Thyroid gland (tissue), 4 donors: ENCODE measurements around the gene SRRM2. TPM values are rescaled to one million over a fixed set of nuclear protein-coding genes. Genes with fewer than 3 reads are reported as not detected.

Source experiments
- DNase-seq, 2 donors: peaks; one replicate each; pipeline ENCODE4 v3.0.0-alpha.2; 2019
- H3K27ac ChIP-seq, 3 donors: fragments of 200-600 bp; sonication (generic); 1 replicate in 2 of 3; 2 replicates in 1 of 3; pipeline ENCODE4 v1.5.1; 2016 to 2019; ENCODE audit warnings: mild to moderate bottlenecking in 1 of 3, moderate library complexity in 1 of 3
- H3K27me3 ChIP-seq: fragments of 200-600 bp; sonication (generic); one replicate; pipeline ENCODE4 v1.5.1; 2019
- H3K36me3 ChIP-seq, 2 donors: fragments of 200-600 bp; sonication (generic); one replicate each; pipeline ENCODE4 v1.5.1; 2016 to 2019
- H3K4me1 ChIP-seq, 2 donors: fragments of 200-600 bp; sonication (generic); one replicate each; pipeline ENCODE4 v1.5.1; 2017 to 2019
- H3K4me3 ChIP-seq, 3 donors: fragments of 200-600 bp; sonication (generic); replicated peaks in 1 of 3; 1 replicate in 2 of 3; 2 replicates in 1 of 3; pipeline ENCODE4 v1.5.1; 2016; ENCODE audit warnings: mild to moderate bottlenecking in 1 of 3
- H3K9me3 ChIP-seq: fragments of 200-600 bp; sonication (generic); one replicate; pipeline ENCODE4 v1.5.1; 2017
- CTCF ChIP-seq, 6 experiments: fragments of 200-600 bp in 3 of 6; fragments of 450-650 bp in 3 of 6; sonication (generic) in 3 of 6; IDR thresholded peaks; one replicate each; pipeline ENCODE4 v1.5.1; 2016 to 2019; ENCODE audit warnings: antibody characterized with exemption in 6 of 6, mild to moderate bottlenecking in 2 of 6, inconsistent platforms in 1 of 6, moderate library complexity in 1 of 6
- POLR2A ChIP-seq, 2 donors: fragments of 450-650 bp; IDR thresholded peaks; one replicate each; pipeline ENCODE4 v1.6.1; 2017; ENCODE audit warnings: antibody characterized with exemption in 2 of 2, mild to moderate bottlenecking in 2 of 2, moderate library complexity in 1 of 2
- WGBS, 2 donors: methylation state at CpG; one replicate each; pipeline ENCODE4 v1.1.5; 2017; 5-methylcytosine and 5-hydroxymethylcytosine counted together
- intact Hi-C: fragments of 100-400 bp; cut with DNase I; formaldehyde crosslinking; loops from one replicate; pipeline ENCODE4 v1.15.1; 2023
- total RNA-seq, 4 donors: library from RNA; depleted of rRNA; stranded (reverse); fragments of >200 nt; gene quantifications; one replicate each; pipeline ENCODE4 v1.2.3, GENCODE V29; 2016

SRRM2 gene
- total RNA-seq, 4 donors from 2014 or later: 262 to 378 (median 312) TPM

GRCh38 chr16:2763173-2763572 lies 10.7 kb downstream of the SRRM2 start:
- Histone ChIP-seq H3K27ac (no peak overlapping the region), H3K4me1 (no peaks in the 10 kb centered on the region), H3K4me3 (no peak overlapping the region), H3K36me3 (peaks cover 99 to 100% of the 10 kb centered on the region in 2 donors), H3K9me3 (no peaks in the 10 kb centered on the region), H3K27me3 (no peaks in the 10 kb centered on the region)
- no peak for TF ChIP-seq CTCF (IDR thresholded peaks at IDR 0.05)
- no peak for TF ChIP-seq POLR2A (IDR thresholded peaks at IDR 0.05)
- intact Hi-C loops: no loop called here
- 90 to 95% methylated on average over 6 of the region's 6 CpGs for WGBS, 2 donors
- DNase-seq: no peak

- TF ChIP-seq POLR2A (IDR thresholded peaks at IDR 0.05) (no peak), CTCF (IDR thresholded peaks at IDR 0.05) (no peak)
- Histone ChIP-seq H3K36me3 (peaks cover 99 to 100% of the 10 kb centered on the region in 2 donors), H3K27ac (no peak overlapping the region), H3K9me3 (no peaks in the 10 kb centered on the region), H3K4me3 (no peak overlapping the region), H3K27me3 (no peaks in the 10 kb centered on the region), H3K4me1 (no peaks in the 10 kb centered on the region)
- WGBS, 2 donors: 97 to 98% methylated on average over 9 of the region's 9 CpGs
- no peak for DNase-seq
- intact Hi-C loops: no loop called here
Measured at GRCh38 chr16:2764718-2765117, 12.3 kb downstream of the SRRM2 start.

GRCh38 chr16:2765462-2766404 lies 13.3 kb downstream of the SRRM2 start:
- H3K4me1 ChIP-seq: no peaks in the 10 kb centered on the region
- no peak overlapping the region for H3K4me3 ChIP-seq
- H3K27me3 ChIP-seq: no peaks in the 10 kb centered on the region
- peaks cover 99 to 100% of the 10 kb centered on the region in 2 donors for H3K36me3 ChIP-seq
- no peaks in the 10 kb centered on the region for H3K9me3 ChIP-seq
- TF ChIP-seq POLR2A (IDR thresholded peaks at IDR 0.05): no peak
- TF ChIP-seq CTCF (IDR thresholded peaks at IDR 0.05): no peak
- H3K27ac ChIP-seq: no peak overlapping the region
- whole genome bisulfite sequencing, 2 donors: 96 to 97% methylated on average over 70 to 73 of the region's 73 CpGs
- intact Hi-C loops: no loop called here
- no peak for DNase-seq

GRCh38 chr16:2766430-2767139 lies 14.1 kb downstream of the SRRM2 start:
- H3K9me3 ChIP-seq: no peaks in the 10 kb centered on the region
- H3K4me1 ChIP-seq: no peaks in the 10 kb centered on the region
- H3K4me3 ChIP-seq: no peak overlapping the region
- intact Hi-C loops: no loop called here
- no peak overlapping the region for H3K27ac ChIP-seq
- DNase-seq: no peak
- 97 to 98% methylated on average over 42 to 44 of the region's 44 CpGs for WGBS, 2 donors
- TF ChIP-seq POLR2A (IDR thresholded peaks at IDR 0.05) (no peak), CTCF (IDR thresholded peaks at IDR 0.05) (no peak)
- peaks cover 100% of the 10 kb centered on the region in 2 donors for H3K36me3 ChIP-seq
- H3K27me3 ChIP-seq: no peaks in the 10 kb centered on the region
